Cardiac fibroblast (primary cell): ENCODE results near the gene MAOB.
A peak's percentile ranks its signal among the peaks of the same experiment; 100 is the strongest.

Experiments
- DNase-seq, 2 donors: peaks; one replicate each; pipeline versions ENCODE4 v3.0.0 to v3.0.0-alpha.2; 2010; ENCODE audit warnings: low read depth in 2 of 2
- H3K4me3 ChIP-seq, 2 donors: replicated peaks in 1 of 2; 1 replicate in 1 of 2; 2 replicates in 1 of 2; pipeline ENCODE4 v1.5.1; 2011; ENCODE audit warnings: low read depth in 2 of 2, low read length in 2 of 2, mild to moderate bottlenecking in 2 of 2, moderate library complexity in 1 of 2
- TF ChIP-seq, protein P1 (sequence below): IDR thresholded peaks from one replicate; pipeline ENCODE4 v1.5.1; 2011; ENCODE audit warnings: low read depth, mild to moderate bottlenecking, low read length, inconsistent platforms

Gene MAOB

DNA sequence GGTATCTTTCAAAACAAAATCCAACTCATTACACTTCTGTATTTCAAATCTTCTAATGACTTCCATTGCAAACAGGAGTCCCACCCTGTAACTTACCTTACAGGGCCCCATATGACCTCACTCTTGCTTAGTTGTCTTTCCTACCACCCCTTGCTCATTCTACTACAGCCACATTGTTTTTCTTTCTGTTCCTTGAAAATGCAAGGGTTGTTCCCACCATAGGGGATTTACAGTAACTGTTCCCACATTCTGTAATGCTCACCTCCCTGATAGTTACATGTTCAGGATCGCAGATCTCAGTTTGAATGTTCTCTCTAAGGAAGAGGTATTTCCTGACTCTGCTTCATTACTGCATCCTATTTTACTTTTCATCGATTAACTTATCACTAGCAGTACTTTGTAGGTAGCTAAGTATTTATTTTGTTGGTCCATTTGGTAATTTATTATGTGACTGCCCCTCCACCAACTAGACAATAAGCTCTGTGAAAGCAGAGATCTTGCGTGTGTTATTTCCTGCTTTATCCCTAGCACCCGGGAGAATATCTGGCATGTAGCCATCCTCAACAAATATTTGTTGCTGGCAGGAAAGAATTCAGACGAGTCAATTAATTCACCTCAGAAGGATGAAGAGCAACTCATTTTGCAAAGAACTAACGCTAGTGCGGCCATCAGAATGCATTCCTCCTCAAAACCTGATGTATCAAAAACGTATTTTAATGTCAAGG lies 21.4 kb downstream of the MAOB start:
- DNase-seq = peak; percentile 64 to 77
- no peak overlapping the region for H3K4me3 ChIP-seq
- TF ChIP-seq, protein P1, sequence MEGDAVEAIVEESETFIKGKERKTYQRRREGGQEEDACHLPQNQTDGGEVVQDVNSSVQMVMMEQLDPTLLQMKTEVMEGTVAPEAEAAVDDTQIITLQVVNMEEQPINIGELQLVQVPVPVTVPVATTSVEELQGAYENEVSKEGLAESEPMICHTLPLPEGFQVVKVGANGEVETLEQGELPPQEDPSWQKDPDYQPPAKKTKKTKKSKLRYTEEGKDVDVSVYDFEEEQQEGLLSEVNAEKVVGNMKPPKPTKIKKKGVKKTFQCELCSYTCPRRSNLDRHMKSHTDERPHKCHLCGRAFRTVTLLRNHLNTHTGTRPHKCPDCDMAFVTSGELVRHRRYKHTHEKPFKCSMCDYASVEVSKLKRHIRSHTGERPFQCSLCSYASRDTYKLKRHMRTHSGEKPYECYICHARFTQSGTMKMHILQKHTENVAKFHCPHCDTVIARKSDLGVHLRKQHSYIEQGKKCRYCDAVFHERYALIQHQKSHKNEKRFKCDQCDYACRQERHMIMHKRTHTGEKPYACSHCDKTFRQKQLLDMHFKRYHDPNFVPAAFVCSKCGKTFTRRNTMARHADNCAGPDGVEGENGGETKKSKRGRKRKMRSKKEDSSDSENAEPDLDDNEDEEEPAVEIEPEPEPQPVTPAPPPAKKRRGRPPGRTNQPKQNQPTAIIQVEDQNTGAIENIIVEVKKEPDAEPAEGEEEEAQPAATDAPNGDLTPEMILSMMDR = no peak

DNA sequence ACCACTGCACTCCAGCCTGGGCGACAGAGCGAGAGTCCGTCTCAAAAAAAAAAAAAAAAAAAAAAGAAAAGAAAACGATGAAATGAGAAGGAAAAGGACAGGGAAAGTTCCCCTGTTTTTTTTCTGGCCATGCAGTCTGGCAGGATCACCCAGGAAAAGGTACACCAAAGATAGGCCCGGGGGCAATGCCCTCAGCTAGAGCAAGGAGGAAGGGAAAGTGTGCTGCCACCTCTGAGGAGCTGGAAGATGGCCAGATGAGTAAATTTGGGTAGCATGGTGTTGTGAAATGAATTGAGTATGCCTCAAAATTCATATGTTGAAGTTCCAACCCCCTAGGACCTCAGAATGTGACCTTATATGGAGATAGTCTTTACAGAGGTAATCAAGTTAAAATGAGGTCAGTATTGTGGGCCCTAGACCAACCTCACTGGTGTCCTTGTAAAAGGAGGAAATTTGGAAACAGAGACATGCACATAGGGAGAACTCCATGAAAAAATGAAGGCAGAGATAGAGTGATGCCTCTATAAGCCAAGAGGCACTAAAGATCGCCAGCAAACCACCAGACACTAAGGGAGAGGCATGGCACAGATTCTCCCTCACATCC lies 28.9 kb downstream of the MAOB start:
- no peak for DNase-seq
- no peak overlapping the region for H3K4me3 ChIP-seq
- TF ChIP-seq, protein P1 = no peak

DNA sequence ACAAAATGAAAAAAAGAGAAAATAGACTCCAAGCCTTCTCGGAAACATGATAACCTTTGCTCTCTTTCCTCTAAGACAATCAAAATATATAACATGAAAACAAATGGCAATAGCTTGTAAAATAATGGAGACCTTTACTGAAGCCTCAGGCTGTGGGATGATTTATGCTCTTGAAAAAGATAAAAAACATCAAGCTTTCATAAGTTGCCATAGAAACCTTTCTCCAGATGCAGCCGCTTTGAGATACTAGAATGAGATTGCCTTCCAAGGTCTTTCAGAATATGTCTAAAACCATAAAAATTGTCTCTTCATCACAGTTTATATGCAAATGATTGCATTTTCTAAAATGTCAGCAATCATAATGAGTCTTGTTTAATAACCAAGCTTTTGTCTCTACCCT lies 31.6 kb downstream of the MAOB start:
- H3K4me3 ChIP-seq = no peak overlapping the region
- no peak for DNase-seq
- TF ChIP-seq, protein P1 = no peak

DNA sequence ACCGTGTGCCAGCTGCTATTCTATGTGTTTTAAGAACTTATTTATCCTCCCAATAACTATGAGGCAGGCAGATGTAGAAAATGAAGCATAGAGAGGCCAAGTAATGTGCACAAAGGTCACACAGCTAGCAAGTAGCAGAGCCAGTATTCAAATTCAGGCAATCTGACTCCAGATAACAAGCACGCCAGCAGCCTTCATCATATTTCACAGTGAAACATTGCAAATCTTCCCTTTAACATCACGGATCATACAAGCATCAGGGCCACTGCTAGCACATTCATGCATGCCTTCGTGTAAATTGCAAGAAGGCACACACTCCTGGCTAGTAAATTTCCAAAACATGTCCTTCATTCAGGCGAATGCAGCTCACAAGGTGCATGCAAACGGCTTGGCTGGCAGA lies 33.1 kb downstream of the MAOB start:
- TF ChIP-seq, protein P1 = no peak
- no peak for DNase-seq

DNA sequence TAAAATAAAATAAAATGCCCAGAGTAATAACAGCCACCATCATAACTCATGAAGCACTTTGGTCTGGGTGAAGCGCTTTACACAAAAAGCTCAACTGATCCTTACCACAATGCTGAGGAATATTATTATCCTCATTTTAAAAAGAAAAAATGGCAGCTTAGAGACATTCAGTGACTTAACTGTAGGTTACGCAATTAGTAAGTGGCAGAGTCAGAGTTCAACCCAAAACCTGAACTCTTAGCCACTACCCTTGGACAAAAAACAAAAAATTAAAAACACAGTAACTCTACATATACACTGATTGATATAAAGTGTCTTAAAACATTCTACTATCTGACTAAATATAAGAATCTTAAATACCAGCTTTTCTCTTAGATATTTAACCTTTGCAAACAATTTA lies 34.9 kb downstream of the MAOB start:
- TF ChIP-seq, protein P1 = no peak
- no peak for DNase-seq
- H3K4me3 ChIP-seq = no peak overlapping the region

More for the DNA sequence above, 33.1 kb downstream of the MAOB start:
- no peak overlapping the region for H3K4me3 ChIP-seq

DNA sequence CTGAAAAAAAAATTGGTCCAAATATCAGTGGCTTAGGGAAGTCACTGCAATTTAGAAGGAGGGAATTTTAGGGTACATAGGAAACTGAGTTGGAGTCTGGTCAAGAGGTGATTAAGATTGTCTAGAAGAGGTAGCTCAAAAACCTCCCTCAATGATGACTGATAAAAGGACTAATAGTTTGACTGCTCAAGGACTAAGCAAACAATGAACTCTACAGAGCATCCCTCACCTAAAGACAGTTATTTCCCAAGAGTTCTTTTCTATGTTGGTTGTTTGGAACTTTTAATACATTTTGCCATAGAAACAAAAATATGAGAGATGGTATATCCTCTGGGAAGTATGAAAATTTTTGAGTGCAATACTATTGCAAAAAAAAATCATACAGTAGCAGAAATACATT lies 35.7 kb downstream of the MAOB start:
- no peak overlapping the region for H3K4me3 ChIP-seq
- DNase-seq = no peak
- TF ChIP-seq, protein P1 = no peak

DNA sequence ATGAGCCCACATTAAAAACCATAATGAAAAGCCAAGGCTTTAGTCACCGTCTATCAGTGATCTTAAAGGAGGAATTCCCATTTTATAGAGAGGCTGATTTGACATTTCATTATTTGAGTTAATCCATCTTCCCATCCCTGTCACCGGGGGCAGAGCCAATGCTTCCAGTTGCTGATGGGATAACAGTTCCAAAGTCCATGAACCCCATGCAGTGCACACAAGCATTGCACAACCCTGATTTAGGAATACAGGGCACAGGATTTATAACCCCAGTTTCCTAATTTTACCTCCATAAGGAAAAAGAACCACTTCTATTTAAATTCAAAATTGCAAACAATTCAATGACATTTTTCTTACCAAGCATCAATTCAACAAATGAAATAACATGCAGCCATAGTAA lies 36.5 kb downstream of the MAOB start:
- DNase-seq = no peak
- TF ChIP-seq, protein P1 = no peak

More for the DNA sequence above, 36.5 kb downstream of the MAOB start:
- no peak overlapping the region for H3K4me3 ChIP-seq
